A549 (cell line): ENCODE data around the gene INTS3. TPM values are rescaled to one million over a fixed set of nuclear protein-coding genes. Genes with fewer than 3 reads are reported as not detected.

Experiments used
- ATAC-seq, 2 experiments: fragments of 200-7000 bp in 1 of 2; fragments of >200 bp in 1 of 2; cut with Nextera tagmentation in 1 of 2; cut with Tn5 transposase in 1 of 2; 3 replicates each; pipeline versions ENCODE4 v1.8.0 to v1.9.1; 2018 to 2020; ENCODE audit warnings: mild to moderate bottlenecking in 1 of 2, moderate library complexity in 1 of 2
- CTCF ChIA-PET: fragments of 300-600 bp; sonication (Branson Sonifier 250); formaldehyde crosslinking; extraction: SDS; loops from one replicate; lab custom pipeline; 2021; ENCODE audit warnings: antibody characterized with exemption, inconsistent platforms; lab: Yijun Ruan, JAX
- POLR2A ChIA-PET: fragments of 350-600 bp; formaldehyde crosslinking; extraction: SDS; loops from one replicate; lab custom pipeline; 2021; ENCODE audit warnings: antibody characterized with exemption, inconsistent platforms; lab: Yijun Ruan, JAX
- DNase-seq, 2 experiments: peaks; one replicate each; pipeline versions ENCODE4 v3.0.0 to v3.0.0-alpha.2; 2011 to 2016; ENCODE audit warnings: low read depth in 1 of 2, low spot score in 1 of 2
- FAIRE-seq: peaks from 2 replicates; lab custom pipeline; 2011; peaks lifted over from hg19 to GRCh38; lab: Jason Lieb, UNC
- H3K27ac ChIP-seq, 2 experiments: fragments of >200 bp; sonication (Bioruptor Twin); formaldehyde crosslinking; 3 replicates each; pipeline ENCODE4 v1.5.1; 2016 to 2017
- H3K4me1 ChIP-seq: fragments of >200 bp; sonication (Bioruptor Twin); formaldehyde crosslinking; 3 replicates; pipeline ENCODE4 v1.6.1; 2016
- H3K4me2 ChIP-seq: fragments of >200 bp; sonication (Bioruptor Twin); formaldehyde crosslinking; 3 replicates; pipeline ENCODE4 v1.6.1; 2016
- H3K4me3 ChIP-seq: fragments of >200 bp; sonication (Bioruptor Twin); formaldehyde crosslinking; 3 replicates; pipeline ENCODE4 v1.5.1; 2016
- H3K9me3 ChIP-seq: fragments of >200 bp; sonication (Bioruptor Twin); formaldehyde crosslinking; 3 replicates; pipeline ENCODE4 v1.6.1; 2016
- CBX2 ChIP-seq: fragments of 200-600 bp; sonication (generic); IDR thresholded peaks from 2 replicates; pipeline ENCODE4 v1.6.1; 2016; ENCODE audit warnings: low read depth, mild to moderate bottlenecking, borderline replicate concordance
- CEBPB ChIP-seq, 2 experiments: fragments of >200 bp in 1 of 2; sonication (Bioruptor Twin) in 1 of 2; formaldehyde crosslinking in 1 of 2; IDR thresholded peaks; 2 replicates each; pipeline ENCODE4 v1.6.1; 2012 to 2016
- CHD4 ChIP-seq: fragments of 200-600 bp; sonication (generic); IDR thresholded peaks from 2 replicates; pipeline ENCODE4 v1.6.1; 2016; ENCODE audit warnings: antibody characterized with exemption, mild to moderate bottlenecking, borderline replicate concordance
- EHF ChIP-seq: fragments of 250-450 bp; sonication (Bioruptor Pico); IDR thresholded peaks from 2 replicates; pipeline ENCODE4 v1.5.0; 2020; ENCODE audit warnings: mild to moderate bottlenecking
- EHMT2 ChIP-seq: fragments of 200-600 bp; sonication (generic); IDR thresholded peaks from 2 replicates; pipeline ENCODE4 v1.6.1; 2016; ENCODE audit warnings: antibody characterized with exemption, low read depth, mild to moderate bottlenecking, moderate library complexity
- ELK1 ChIP-seq: fragments of 150-350 bp; IDR thresholded peaks from 2 replicates; pipeline ENCODE4 v1.6.1; 2014; ENCODE audit warnings: low read depth, mild to moderate bottlenecking, low read length
- ESRRA ChIP-seq: fragments of 150-350 bp; IDR thresholded peaks from 2 replicates; pipeline ENCODE4 v1.6.1; 2014; ENCODE audit warnings: mild to moderate bottlenecking, low read length, borderline replicate concordance
- FOSL2 ChIP-seq, 2 experiments: fragments of 450-650 bp in 1 of 2; fragments of >200 bp in 1 of 2; sonication (Bioruptor Twin) in 1 of 2; formaldehyde crosslinking; IDR thresholded peaks; 2 replicates each; pipeline versions ENCODE4 v1.5.0 to v1.6.1; 2016 to 2020; ENCODE audit warnings: mild to moderate bottlenecking in 1 of 2, moderate library complexity in 1 of 2
- HEYL ChIP-seq: fragments of 250-450 bp; sonication (Bioruptor Pico); IDR thresholded peaks from 2 replicates; pipeline ENCODE4 v1.8.0; 2021; ENCODE audit warnings: mild to moderate bottlenecking, moderate library complexity
- HOXB13 ChIP-seq: fragments of 250-450 bp; sonication (Bioruptor Pico); IDR thresholded peaks from 2 replicates; pipeline ENCODE4 v1.5.0; 2020; ENCODE audit warnings: low read depth, mild to moderate bottlenecking, moderate library complexity
- HOXB5 ChIP-seq: fragments of 250-450 bp; sonication (Bioruptor Pico); IDR thresholded peaks from 2 replicates; pipeline ENCODE4 v1.5.0; 2020; ENCODE audit warnings: mild to moderate bottlenecking, moderate library complexity
- MAFK ChIP-seq: fragments of 450-650 bp; IDR thresholded peaks from 2 replicates; pipeline ENCODE4 v1.6.1; 2014; ENCODE audit not compliant: partially characterized antibody
- NR3C1 ChIP-seq: fragments of >200 bp; sonication (Bioruptor Twin); formaldehyde crosslinking; IDR thresholded peaks from 3 replicates; pipeline ENCODE4 v1.6.1; 2017
- POLR2AphosphoS2 ChIP-seq: conservative IDR thresholded peaks from 2 replicates; pipeline ENCODE4 v1.6.1; 2012; ENCODE audit warnings: low read length, improper control_type of control experiment, inconsistent platforms
- RAD21 ChIP-seq, 2 experiments: fragments of >200 bp in 1 of 2; sonication (Bioruptor Twin) in 1 of 2; formaldehyde crosslinking in 1 of 2; IDR thresholded peaks in 1 of 2; conservative IDR thresholded peaks in 1 of 2; 2 replicates in 1 of 2; 3 replicates in 1 of 2; pipeline ENCODE4 v1.6.1; 2012 to 2018; ENCODE audit warnings: inconsistent platforms in 1 of 2
- RNF2 ChIP-seq: fragments of 200-600 bp; sonication (generic); IDR thresholded peaks from 2 replicates; pipeline ENCODE4 v1.6.1; 2016; ENCODE audit warnings: low read depth, mild to moderate bottlenecking, antibody characterized with exemption, moderate library complexity, borderline replicate concordance
- TP53 ChIP-seq: fragments of 250-450 bp; sonication (Bioruptor Pico); IDR thresholded peaks from 2 replicates; pipeline ENCODE4 v1.5.0; 2021; ENCODE audit warnings: mild to moderate bottlenecking, moderate library complexity
- ZC3H11A ChIP-seq: fragments of 450-650 bp; IDR thresholded peaks from 2 replicates; pipeline ENCODE4 v1.6.1; 2014; ENCODE audit warnings: antibody characterized with exemption, mild to moderate bottlenecking
- ZFP36 ChIP-seq: fragments of 450-650 bp; IDR thresholded peaks from 2 replicates; pipeline ENCODE4 v1.6.1; 2014; ENCODE audit warnings: borderline replicate concordance; ENCODE audit not compliant: partially characterized antibody
- ZSCAN20 ChIP-seq: fragments of 250-450 bp; sonication (Bioruptor Pico); IDR thresholded peaks from 2 replicates; pipeline ENCODE4 v1.8.0; 2022; ENCODE audit warnings: mild to moderate bottlenecking, moderate library complexity
- WGBS: methylation state at CpG from one replicate; pipeline ENCODE4 v1.1.6; 2017; ENCODE audit errors: missing lambda C conversion rate; 5-methylcytosine and 5-hydroxymethylcytosine counted together
- polyA plus RNA-seq, 4 experiments: library from polyadenylated mRNA; depleted of rRNA in 3 of 4; stranded (reverse); fragments of >200 nt; fragmentation: RNase III in 1 of 4; extraction: RNeasy Plus Mini Kit Qiagen cat#74134 plus additional on column Dnase treatment in 1 of 4; gene quantifications; 2 replicates in 3 of 4; 3 replicates in 1 of 4; pipeline ENCODE4 v1.2.3, GENCODE V29; 2011 to 2017
- TF ChIP-seq, protein P1 (sequence below): fragments of 250-450 bp; sonication (Bioruptor Pico); IDR thresholded peaks from 2 replicates; pipeline ENCODE4 v1.5.0; 2021; ENCODE audit warnings: mild to moderate bottlenecking, moderate library complexity, borderline replicate concordance
- TF ChIP-seq, protein P2 (sequence below): IDR thresholded peaks from 2 replicates; pipeline ENCODE4 v1.6.1; 2012
- TF ChIP-seq, protein P3 (sequence below): IDR thresholded peaks from 2 replicates; pipeline ENCODE4 v1.6.1; 2012; ENCODE audit warnings: low read depth, borderline replicate concordance

Gene INTS3
- polyA plus RNA-seq, 2 of the 4 experiments (the other 2 are of a cell fraction), result 23.5 to 34.1 TPM

GRCh38 chr1:153735090-153735420 is 7.2 kb downstream of the INTS3 start:
- DNase-seq (no peak), ATAC-seq (no peak)
- Histone ChIP-seq H3K4me1 (peaks cover 6% of the 10 kb centered on the region; the same call in 1 of the 3 replicates), H3K4me3 (no peak overlapping the region), H3K9me3 (no peaks in the 10 kb centered on the region), H3K27ac (no peak overlapping the region), H3K4me2 (no peak overlapping the region)
- POLR2A ChIA-PET, result no interaction called here
- CTCF ChIA-PET, result interaction anchor here (0.8 to 3.8 kb wide), 6 partner anchors 9 to 57 kb away, joined by 3 to 24 read pairs (median 6); partner anchors contain the start of gene NPR1
- TF ChIP-seq NR3C1 (no peak), ELK1 (no peak), RNF2 (no peak)
- TF ChIP-seq, all 56 proteins: peak for 0
- FAIRE-seq, result no peak
- WGBS, result 91% methylated on average over 3 of the region's 3 CpGs

DNA sequence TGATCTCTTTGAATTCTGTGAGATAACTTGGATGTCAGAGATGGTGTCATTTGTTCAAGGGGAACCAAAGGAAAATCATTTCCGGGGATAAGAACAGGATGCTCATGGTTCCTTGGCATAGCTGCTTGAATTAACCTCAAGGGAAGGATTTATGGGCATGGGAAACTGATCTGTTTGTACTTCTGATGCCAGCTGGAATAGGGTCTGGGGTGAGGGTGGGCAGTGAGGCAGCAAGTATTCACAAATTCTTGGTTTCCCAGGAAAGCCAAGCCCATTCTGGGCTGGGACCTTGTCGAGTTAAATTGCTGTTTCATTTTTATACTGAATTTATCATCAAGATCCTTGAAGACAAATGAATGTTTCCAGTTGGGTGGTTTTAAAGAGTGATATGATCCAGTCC is 14.1 kb downstream of the INTS3 start:
- WGBS, result 74% methylated on average over 2 of the region's 2 CpGs
- TF ChIP-seq ZSCAN20, result no peak
- TF ChIP-seq CBX2, result no peak
- TF ChIP-seq, protein P1, sequence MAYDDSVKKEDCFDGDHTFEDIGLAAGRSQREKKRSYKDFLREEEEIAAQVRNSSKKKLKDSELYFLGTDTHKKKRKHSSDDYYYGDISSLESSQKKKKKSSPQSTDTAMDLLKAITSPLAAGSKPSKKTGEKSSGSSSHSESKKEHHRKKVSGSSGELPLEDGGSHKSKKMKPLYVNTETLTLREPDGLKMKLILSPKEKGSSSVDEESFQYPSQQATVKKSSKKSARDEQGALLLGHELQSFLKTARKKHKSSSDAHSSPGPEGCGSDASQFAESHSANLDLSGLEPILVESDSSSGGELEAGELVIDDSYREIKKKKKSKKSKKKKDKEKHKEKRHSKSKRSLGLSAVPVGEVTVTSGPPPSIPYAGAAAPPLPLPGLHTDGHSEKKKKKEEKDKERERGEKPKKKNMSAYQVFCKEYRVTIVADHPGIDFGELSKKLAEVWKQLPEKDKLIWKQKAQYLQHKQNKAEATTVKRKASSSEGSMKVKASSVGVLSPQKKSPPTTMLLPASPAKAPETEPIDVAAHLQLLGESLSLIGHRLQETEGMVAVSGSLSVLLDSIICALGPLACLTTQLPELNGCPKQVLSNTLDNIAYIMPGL, result no peak
- no peak for TF ChIP-seq NR3C1
- no peak for TF ChIP-seq CEBPB (IDR thresholded peaks at IDR 0.05)
- no peak for TF ChIP-seq HEYL (CRISPR knock-in tag)
- Histone ChIP-seq H3K27ac (peak overlapping the region in 1 of 2 experiments; percentile 74; a peak in 4 of 6 replicates), H3K4me1 (peaks cover 23% of the 10 kb centered on the region), H3K4me2 (peak overlapping the region; percentile 61), H3K9me3 (no peaks in the 10 kb centered on the region), H3K4me3 (no peak overlapping the region)
- ChIA-PET CTCF (interaction anchor here (0.5 to 3.2 kb wide), 5 partner anchors 8 to 204 kb away, joined by 3 to 19 read pairs (median 4); partner anchors contain the start of genes DENND4B and NPR1), POLR2A (no interaction called here)
- ATAC-seq, result no peak
- no peak for FAIRE-seq
- no peak for DNase-seq

GRCh38 chr1:153742411-153743142 is 14.7 kb downstream of the INTS3 start:
- Histone ChIP-seq H3K4me2 (peak overlapping the region; percentile 61), H3K27ac (peak overlapping the region in 1 of 2 experiments; percentile 74; a peak in 3 of 6 replicates), H3K4me1 (peaks cover 23% of the 10 kb centered on the region), H3K9me3 (no peaks in the 10 kb centered on the region), H3K4me3 (no peak overlapping the region)
- DNase-seq (peak in 1 of 2 experiments; percentile 39), FAIRE-seq (no peak), ATAC-seq (peak; percentile 19 to 54; a peak in 3 of 6 replicates)
- 63% methylated on average over 5 of the region's 5 CpGs for WGBS
- TF ChIP-seq HOXB13 (no peak), FOSL2 (IDR thresholded peaks at IDR 0.05) (no peak), FOSL2 (CRISPR knock-in tag; IDR thresholded peaks at IDR 0.05) (peak; percentile 17; the same call in 1 of the 2 replicates)
- ChIA-PET POLR2A (no interaction called here), CTCF (interaction anchor here (0.5 to 3.2 kb wide), 7 partner anchors 10 to 390 kb away, joined by 3 to 19 read pairs (median 4); partner anchors contain the start of genes DENND4B and NPR1)

- ATAC-seq (no peak), FAIRE-seq (no peak), DNase-seq (no peak)
- ChIA-PET POLR2A (interaction anchor here (0.7 kb wide), 1 partner anchor 18 kb away, joined by 4 read pairs; the partner anchor contains the start of gene INTS3), CTCF (interaction anchor here (0.7 to 8.1 kb wide), 6 partner anchors 9 to 392 kb away, joined by 3 to 130 read pairs (median 4); partner anchors contain the start of gene NPR1)
- 83% methylated on average over 2 of the region's 2 CpGs for WGBS
- Histone ChIP-seq H3K4me2 (no peak overlapping the region), H3K4me1 (peaks cover 23% of the 10 kb centered on the region), H3K4me3 (no peak overlapping the region), H3K9me3 (no peaks in the 10 kb centered on the region), H3K27ac (no peak overlapping the region)
- no peak for TF ChIP-seq NR3C1
- TF ChIP-seq HEYL (CRISPR knock-in tag), result no peak
- TF ChIP-seq HOXB5, result no peak
- TF ChIP-seq MAFK, result no peak
- no peak for TF ChIP-seq ESRRA
- TF ChIP-seq POLR2AphosphoS2, result no peak
- no peak for TF ChIP-seq ZC3H11A
- TF ChIP-seq CHD4, result no peak
- TF ChIP-seq, protein P2, sequence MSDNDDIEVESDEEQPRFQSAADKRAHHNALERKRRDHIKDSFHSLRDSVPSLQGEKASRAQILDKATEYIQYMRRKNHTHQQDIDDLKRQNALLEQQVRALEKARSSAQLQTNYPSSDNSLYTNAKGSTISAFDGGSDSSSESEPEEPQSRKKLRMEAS, result no peak
- TF ChIP-seq TP53 (CRISPR knock-in tag), result no peak
- no peak for TF ChIP-seq HOXB13
- TF ChIP-seq EHMT2, result no peak
- no peak for TF ChIP-seq EHF (CRISPR knock-in tag)
- TF ChIP-seq ZFP36, result no peak
- no peak for TF ChIP-seq RAD21 (conservative IDR thresholded peaks at IDR 0.05 in 1 of 2, IDR thresholded peaks at IDR 0.05 in 1 of 2)
- no peak for TF ChIP-seq ELK1
- TF ChIP-seq, protein P3, sequence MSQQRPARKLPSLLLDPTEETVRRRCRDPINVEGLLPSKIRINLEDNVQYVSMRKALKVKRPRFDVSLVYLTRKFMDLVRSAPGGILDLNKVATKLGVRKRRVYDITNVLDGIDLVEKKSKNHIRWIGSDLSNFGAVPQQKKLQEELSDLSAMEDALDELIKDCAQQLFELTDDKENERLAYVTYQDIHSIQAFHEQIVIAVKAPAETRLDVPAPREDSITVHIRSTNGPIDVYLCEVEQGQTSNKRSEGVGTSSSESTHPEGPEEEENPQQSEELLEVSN, result no peak
- no peak for TF ChIP-seq ZSCAN20
Measured at GRCh38 chr1:153745417-153745816, 17.6 kb downstream of the INTS3 start.
